Measurements from ENCODE around the gene MEGF8.

MEGF8 gene

GRCh38 chr19:42421591-42422031 is 96.2 kb downstream of the MEGF8 start:
- no peak for DNase-seq (ENCODE audit: extremely low read depth, low read depth)
- TF ChIP-seq CTCF (IDR thresholded peaks at IDR 0.05; ENCODE audit: low read depth, low read length, missing control alignments): no peak
- no peak overlapping the region for H3K4me3 ChIP-seq (replicated peaks; ENCODE audit: low read depth, low read length)

GRCh38 chr19:42422092-42422900 is 96.9 kb downstream of the MEGF8 start:
- peak overlapping the region; percentile 68 for H3K4me3 ChIP-seq (replicated peaks; ENCODE audit: low read depth, low read length)

DNA sequence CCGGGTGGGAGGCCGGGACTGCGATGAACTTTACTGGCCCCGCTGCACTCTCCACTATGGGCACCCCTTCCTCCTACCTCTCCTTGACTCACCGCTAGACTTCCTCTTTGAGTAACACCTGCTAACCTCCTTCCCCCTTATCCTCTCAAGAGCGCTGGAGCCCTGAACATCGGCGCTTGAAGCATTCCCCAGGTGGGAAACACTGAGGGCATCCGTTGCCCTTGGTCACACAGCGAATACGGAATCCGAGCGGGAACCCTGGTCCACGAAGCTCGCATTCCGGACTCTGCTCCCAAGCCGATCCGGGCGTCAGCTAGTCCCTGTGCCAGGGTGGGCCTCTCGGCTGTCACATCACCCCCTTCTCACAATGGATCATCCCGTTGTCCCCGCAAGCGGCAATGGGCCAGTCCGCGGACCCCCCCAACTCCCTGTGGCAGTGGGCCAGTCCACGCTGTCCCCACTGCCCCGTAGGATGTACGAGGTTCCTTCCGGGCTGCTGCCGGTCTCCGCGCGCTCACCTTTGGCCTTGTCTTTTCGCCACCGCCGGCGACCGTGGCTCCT is 97.5 kb downstream of the MEGF8 start:
- H3K4me3 ChIP-seq (replicated peaks; ENCODE audit: low read depth, low read length): peak overlapping the region; percentile 68
- no peak for DNase-seq (ENCODE audit: extremely low read depth, low read depth)
- TF ChIP-seq CTCF (IDR thresholded peaks at IDR 0.05; ENCODE audit: low read depth, low read length, missing control alignments): no peak

More at GRCh38 chr19:42422092-42422900, 96.9 kb downstream of the MEGF8 start:
- TF ChIP-seq CTCF (IDR thresholded peaks at IDR 0.05; ENCODE audit: low read depth, low read length, missing control alignments): no peak
- DNase-seq (ENCODE audit: extremely low read depth, low read depth): no peak

- H3K4me3 ChIP-seq (replicated peaks; ENCODE audit: low read depth, low read length): peak overlapping the region; percentile 68
- no peak for DNase-seq (ENCODE audit: extremely low read depth, low read depth)
- no peak for TF ChIP-seq CTCF (IDR thresholded peaks at IDR 0.05; ENCODE audit: low read depth, low read length, missing control alignments)
Measured at GRCh38 chr19:42423462-42424344, 98.3 kb downstream of the MEGF8 start.

- no peak overlapping the region for H3K4me3 ChIP-seq (replicated peaks; ENCODE audit: low read depth, low read length)
- TF ChIP-seq CTCF (IDR thresholded peaks at IDR 0.05; ENCODE audit: low read depth, low read length, missing control alignments): no peak
- DNase-seq (ENCODE audit: extremely low read depth, low read depth): no peak
Measured at GRCh38 chr19:42424345-42424707, 98.9 kb downstream of the MEGF8 start.

DNA sequence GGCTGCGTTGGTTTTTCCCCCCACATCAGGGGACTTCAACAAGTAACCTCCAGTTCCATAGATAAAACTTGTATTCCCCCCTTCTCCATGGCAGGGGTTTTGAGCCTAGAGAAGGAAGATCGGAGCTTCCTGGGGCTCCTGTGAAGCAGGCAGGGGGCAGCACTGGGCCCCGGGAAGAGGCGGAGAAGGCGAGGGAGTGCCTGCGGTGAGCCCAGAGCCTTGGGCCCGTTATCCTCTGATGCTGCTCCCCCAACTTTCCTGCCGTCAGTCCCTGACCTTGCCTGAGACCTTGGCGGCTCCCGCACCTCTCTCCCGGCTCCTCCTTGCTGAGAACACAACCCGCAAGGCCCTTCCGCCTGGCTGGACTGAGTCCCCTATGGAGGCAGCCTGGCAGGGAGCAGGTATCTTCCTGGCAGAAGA is 99.3 kb downstream of the MEGF8 start:
- no peak for DNase-seq (ENCODE audit: extremely low read depth, low read depth)
- no peak overlapping the region for H3K4me3 ChIP-seq (replicated peaks; ENCODE audit: low read depth, low read length)
- peak; percentile 8 for TF ChIP-seq CTCF (IDR thresholded peaks at IDR 0.05; ENCODE audit: low read depth, low read length, missing control alignments)

Data from HFF-Myc (cell line).